ENCODE measurements around the gene ELAC1.
"Not testable (repeated sequence)": the region's sequence is repeated elsewhere in the genome, so short reads cannot be mapped to it uniquely, and the experiment has no call there.

The ELAC1 gene

GRCh38 chr18:50973367-50974126 lies 5.7 kb downstream of the ELAC1 start:
- DNase-seq = peak; percentile 62

DNA sequence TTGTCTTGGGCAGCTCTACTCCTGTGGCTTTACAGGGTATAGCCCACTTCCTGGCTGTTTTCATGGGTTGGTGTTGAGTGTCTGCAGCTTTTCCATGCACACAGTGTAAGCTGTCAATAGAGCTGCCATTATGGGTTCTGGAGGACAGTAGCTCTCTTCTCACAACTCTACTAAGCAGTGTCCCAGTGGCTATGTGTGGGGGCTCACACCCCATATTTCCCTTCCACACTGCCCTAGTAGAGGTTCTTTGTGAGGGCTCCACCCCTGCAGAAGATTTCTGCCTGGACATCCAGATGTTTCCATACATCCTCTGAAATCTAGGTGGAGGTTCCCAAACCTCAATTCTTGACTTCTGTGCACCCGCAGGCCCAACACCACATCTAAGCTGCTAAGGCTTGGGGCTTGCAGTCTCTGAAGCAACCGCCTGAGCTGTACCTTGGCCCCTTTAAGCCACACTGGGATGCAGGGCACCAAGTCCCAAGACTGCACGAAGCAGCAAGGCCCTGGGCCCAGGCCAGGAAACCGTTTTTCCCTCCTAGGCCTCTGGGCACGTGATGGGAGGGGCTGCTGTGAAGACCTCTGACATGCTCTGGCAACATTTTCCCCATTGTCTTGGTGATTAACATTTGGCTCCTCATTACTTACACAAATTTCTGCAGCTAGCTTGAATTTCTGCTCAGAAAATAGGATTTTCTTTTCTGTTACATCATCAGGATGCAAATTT lies 9.4 kb downstream of the ELAC1 start:
- DNase-seq = no peak

GRCh38 chr18:50981381-50981780 lies 13.5 kb downstream of the ELAC1 start:
- peak; percentile 5 for DNase-seq

DNA sequence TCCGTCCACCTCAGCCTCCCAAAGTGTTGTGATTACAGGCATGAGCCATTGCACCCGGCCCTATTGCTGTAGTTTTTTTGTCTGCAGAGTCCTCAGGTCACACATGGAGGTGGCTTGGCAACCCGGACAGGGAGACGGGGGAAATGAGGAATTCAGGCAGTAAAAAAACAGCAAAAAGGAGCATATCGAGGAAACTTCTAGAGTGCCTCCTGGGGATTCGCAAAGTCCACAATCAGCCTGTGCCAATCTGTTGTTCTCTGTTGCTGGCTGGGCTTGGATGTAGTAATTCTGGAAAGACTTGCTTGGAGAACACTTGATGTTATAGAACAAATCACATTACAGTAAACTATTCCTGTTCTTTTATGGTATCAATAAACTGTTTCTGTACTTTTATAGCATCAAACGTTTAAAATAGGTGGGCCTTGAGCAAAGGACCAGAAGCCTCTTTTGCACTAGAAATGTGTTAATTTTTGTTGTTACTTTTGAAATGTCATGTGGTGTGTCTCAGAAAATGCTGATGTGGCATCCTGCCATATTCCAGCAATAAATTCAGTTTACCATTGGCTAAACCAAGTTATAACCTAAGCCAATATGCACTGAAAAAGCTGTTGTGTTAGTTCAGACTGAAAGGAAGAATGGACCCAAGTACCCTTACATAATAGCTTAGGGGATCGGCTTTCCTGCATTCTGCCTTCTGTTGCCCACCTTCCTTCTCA lies 14.4 kb downstream of the ELAC1 start:
- DNase-seq = no peak

- DNase-seq = peak; percentile 9
Observed at GRCh38 chr18:50982802-50983179, 15.0 kb downstream of the ELAC1 start.

DNA sequence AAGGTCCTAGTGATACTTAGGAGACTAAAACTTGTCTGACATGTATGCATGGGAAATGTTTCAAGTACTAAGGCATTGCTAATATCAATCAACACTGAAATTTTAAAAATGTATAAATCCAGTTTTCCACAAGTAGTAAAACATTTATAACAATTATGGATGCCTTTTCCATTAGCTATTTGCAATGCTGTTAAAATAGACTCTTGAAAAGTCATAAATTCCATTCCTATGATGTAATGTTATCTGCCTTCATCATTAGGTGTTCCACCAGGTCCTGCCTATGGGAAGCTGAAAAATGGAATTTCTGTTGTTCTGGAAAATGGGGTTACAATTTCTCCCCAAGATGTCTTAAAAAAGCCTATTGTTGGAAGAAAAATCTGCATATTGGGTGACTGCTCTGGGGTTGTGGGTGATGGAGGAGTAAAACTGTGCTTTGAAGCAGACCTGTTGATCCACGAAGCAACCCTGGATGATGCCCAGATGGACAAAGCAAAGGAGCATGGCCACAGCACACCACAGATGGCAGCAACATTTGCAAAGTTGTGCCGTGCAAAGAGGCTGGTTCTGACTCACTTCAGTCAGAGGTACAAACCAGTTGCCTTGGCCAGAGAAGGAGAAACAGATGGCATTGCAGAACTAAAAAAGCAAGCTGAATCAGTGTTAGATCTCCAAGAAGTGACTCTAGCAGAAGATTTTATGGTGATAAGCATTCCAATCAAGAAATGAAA lies 18.7 kb downstream of the ELAC1 start:
- peak; percentile 62 for DNase-seq

- DNase-seq = no peak
Observed at GRCh38 chr18:50987261-50987660, 19.4 kb downstream of the ELAC1 start.

DNA sequence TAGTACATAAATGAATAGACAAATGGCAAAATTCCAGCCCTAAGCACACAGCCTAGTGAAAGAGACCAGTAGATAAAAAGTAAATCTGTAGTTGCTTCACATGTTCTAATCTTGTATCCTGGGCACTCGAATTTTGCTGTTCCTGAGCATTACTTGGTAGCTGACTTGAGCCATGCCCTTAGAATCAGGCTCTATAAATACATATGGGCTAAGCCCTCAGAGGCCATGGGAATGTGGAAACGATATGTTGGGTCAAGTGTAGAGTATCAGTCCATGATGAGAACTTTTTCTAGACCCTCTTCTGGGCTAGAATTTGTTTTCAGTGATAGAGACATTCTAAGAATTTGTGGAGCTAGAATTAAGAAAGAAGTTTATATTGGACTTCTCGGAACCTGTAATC lies 21.9 kb downstream of the ELAC1 start:
- no peak for DNase-seq

- no peak for DNase-seq
Observed at GRCh38 chr18:50992351-50992762, 24.5 kb downstream of the ELAC1 start.

GRCh38 chr18:50994031-50994430 lies 26.2 kb downstream of the ELAC1 start:
- DNase-seq = no peak

GRCh38 chr18:51003174-51003573 lies 35.3 kb downstream of the ELAC1 start:
- not testable (repeated sequence) for DNase-seq

DNA sequence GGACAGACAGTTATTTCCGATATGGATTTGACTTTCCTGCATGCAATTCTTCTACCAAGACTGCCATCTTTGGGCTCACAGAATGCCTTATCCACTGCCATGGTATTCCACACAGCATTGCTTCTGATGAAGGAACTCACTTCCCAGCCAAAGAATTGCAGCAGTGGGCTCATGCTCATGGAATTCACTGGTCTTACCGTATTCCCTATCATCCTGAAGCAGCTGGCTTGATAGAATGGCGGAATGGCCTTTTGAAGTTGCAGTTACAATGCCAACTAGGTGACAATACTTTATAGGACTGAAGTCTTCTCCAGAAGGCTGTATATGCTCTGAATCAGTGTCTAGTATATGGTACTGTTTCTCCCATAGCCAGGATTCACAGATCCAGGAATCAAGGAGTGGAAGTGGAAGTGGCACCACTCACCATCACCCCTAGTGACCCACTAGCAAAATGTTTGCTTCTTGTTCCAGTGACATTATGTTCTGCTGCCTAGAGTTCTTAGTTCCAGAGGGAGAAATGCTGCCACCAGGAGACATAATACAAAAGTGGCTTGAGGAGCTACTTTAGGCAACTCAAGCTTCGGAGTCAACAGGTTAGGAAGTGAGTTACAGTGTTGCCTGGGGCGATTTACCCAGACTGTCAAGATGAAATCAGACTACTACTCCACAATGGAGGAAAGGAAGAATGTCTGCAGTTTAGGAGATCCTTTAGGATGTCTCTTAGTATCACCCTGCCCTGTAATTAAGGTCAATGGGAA lies 38.4 kb downstream of the ELAC1 start:
- DNase-seq = no peak

DNA sequence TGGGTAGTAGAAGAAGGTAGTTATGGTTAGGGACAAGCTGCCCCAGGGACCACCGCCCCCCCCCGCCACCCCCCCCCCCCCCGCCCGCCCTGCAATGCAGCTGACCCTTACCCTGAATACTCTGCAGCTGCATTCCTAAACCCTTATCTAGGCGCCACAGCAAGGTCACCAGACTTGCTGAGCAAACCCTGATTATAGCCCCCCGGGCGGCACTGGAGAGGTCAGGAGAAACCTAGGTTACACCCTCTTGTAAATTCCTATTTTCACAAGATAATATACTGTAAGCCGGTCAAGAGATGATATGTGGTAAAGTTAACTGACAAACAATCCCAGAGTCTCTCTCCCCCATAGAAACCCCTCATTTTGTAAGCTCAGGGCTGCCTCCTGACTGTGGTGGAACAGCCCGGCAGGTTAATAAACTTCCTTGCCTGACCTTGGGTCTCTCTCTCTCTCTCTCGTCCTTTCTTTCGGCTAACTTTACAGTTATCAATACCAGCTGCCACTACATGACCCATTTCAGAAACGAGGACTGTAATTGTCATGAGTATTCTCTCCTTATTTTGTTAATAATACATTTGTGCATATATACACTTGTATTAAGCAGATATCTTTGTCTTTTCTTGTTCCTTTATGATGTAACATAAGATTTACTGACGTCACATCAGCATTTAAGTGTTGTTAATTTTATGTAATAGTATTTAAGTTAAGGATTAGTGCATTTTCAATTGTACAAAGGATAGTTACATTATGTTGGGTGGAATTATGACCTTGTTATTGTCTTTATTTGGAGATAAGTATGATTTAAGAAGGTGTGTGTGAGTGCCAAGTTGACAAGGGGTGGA lies 39.3 kb downstream of the ELAC1 start:
- no peak for DNase-seq

DNA sequence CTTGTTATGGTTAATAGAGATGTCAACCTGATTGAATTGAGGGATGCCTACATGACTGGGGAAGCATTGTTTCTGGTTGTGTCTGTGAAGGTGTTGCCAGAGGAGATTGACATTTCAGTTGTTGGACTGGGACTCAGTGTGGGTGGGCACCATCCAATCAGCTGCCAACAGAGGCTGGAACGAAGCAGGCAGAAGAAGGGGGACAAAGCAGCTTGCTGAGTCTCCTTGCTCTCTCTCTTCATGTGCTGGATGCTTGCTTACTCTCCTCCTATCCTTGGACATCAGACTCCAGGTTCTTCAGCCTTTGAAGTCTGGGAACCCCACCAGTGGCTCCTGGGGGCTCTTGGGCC lies 39.9 kb downstream of the ELAC1 start:
- no peak for DNase-seq

DNA sequence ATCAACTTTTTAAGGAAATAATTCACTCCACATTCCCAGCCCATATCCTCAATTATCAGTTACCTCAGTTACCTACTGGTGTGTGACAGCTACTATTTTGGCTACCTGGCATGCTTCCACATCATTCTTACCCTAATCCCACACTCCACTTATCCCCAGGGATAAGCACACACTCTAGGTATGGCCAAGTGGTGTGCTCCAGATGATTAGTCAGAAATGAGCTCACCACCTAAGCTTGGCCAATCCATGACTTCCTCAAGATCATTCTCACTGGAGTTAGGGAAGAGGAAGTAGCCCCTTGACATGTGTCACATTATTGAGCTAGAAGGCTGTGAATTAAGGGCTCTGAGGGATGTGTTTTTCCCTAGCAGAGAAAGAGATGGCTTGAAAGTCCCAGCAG lies 41.2 kb downstream of the ELAC1 start:
- DNase-seq = peak; percentile 59

- no peak for DNase-seq
Observed at GRCh38 chr18:51010218-51010617, 42.4 kb downstream of the ELAC1 start.

DNA sequence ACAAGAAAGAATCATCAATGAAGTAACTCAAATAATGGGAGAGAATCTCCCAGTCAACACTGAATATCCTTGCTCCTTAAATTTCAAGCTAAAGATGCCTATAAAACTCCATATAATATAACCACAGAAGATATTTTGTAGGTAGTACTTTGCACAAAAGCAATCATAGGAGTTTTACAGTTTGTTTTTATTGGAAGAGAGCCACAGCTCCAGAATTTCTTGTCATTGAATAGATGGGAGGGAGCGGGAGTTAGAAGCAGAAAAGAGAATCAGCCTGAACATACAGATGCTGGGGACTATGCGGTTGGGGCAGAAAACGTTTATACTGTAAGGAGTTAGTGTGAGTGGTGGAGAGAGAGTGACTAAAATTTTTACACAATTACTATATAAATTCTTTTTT lies 43.9 kb downstream of the ELAC1 start:
- DNase-seq = no peak

DNA sequence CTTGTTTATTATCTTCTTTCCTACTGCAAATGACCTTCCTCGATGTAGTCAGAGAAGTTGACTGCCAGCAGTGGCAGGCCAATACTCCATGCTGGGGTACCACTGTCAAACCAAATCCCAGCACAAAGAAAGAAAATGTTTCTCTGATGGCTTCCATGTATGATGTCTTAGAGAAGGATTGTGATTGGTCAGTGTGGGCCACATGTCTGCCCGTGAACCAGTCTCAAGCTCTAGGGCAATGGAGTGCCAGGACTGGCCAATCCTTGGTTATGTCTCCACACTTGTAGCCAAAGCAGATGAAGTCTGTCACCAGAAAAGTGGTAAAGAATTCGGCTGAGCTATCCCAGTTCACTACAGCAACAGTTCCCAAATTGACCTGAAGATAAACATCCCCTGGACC lies 44.6 kb downstream of the ELAC1 start:
- no peak for DNase-seq

GRCh38 chr18:51013259-51013658 lies 45.4 kb downstream of the ELAC1 start:
- no peak for DNase-seq

DNA sequence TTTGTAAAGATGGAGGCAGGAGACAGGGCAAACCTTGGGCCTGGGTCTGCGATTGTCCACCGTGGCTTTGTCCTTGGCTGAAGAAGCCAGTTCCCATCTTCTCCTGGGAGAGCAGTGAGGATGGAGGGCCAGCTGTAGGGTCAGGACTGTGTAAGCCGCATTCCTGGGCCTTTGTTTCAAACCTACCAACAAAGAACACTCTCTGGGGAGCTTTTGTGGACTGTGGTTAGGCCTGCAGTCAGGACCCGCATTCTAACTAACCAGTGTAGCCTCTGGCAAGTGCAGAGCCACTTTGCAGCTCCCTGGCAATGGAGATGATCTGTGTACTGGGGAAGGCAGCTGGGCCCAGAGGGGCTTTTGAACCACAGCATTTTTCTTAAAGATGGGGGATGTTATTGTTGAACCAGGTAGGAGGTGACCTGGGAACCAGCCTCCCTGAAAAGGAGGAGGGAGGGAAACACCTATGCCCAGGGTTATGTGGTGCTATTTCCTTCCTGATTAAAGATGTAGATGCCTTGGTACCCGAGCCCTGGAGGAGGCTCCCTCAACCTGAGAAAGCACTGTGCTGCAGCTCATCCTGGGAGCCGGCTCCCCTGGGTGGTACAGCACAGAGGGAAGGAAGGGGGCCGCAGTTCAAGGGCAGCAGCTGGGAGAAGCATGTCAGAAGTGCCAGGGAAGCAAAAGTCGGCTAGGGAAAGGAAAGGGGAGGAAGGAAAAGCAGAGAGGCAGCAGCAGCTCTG lies 49.5 kb downstream of the ELAC1 start:
- no peak for DNase-seq

GRCh38 chr18:51020536-51020935 lies 52.7 kb downstream of the ELAC1 start:
- no peak for DNase-seq

Data from fibroblast of skin of right biceps (primary cell).